ENCODE measurements around the gene COL5A1. TPM values are rescaled to one million over a fixed set of nuclear protein-coding genes. Genes with fewer than 3 reads are reported as not detected.

Gene COL5A1
- total and polyA plus RNA-seq, 2 experiments from 2014 or later = 2.5 to 13.1 TPM

GRCh38 chr9:134694368-134694665 is 52.7 kb downstream of the COL5A1 start (continued):
- TF ChIP-seq ZNF462 (CRISPR knock-in tag; IDR thresholded peaks at IDR 0.05) = no peak
- TF ChIP-seq REST (IDR thresholded peaks at IDR 0.05; ENCODE audit: unreplicated experiment) = no peak
- no peak for TF ChIP-seq STAT1 (IDR thresholded peaks at IDR 0.05; ENCODE audit: unreplicated experiment)
- TF ChIP-seq NANOG (IDR thresholded peaks at IDR 0.05; ENCODE audit: borderline replicate concordance) = no peak
- TF ChIP-seq EZH2 (IDR thresholded peaks at IDR 0.05; ENCODE audit: low read depth, unreplicated experiment) = no peak
- no peak for TF ChIP-seq ZNF114 (CRISPR knock-in tag; IDR thresholded peaks at IDR 0.05)

- DNase-seq (ENCODE audit: low spot score) = no peak
- H3K79me2 ChIP-seq (replicated peaks; ENCODE audit: insufficient read depth) = no peaks in the 10 kb centered on the region
- no peaks in the 10 kb centered on the region for H3K36me3 Mint-ChIP-seq (ENCODE audit: low read depth)
These were observed 53.1 kb downstream of the COL5A1 start for GRCh38 chr9:134694714-134695113.

More at GRCh38 chr9:134694714-134695113, 53.1 kb downstream of the COL5A1 start:
- no peak overlapping the region for H2AFZ ChIP-seq
- H3K27me3 ChIP-seq (ENCODE audit: insufficient read depth) = no peaks in the 10 kb centered on the region
- TF ChIP-seq POLR2AphosphoS5 (IDR thresholded peaks at IDR 0.05; ENCODE audit: low read depth) (no peak), ZNF114 (CRISPR knock-in tag; IDR thresholded peaks at IDR 0.05) (no peak), JUNB (IDR thresholded peaks at IDR 0.05; ENCODE audit: unreplicated experiment) (no peak), ZNF331 (CRISPR knock-in tag; IDR thresholded peaks at IDR 0.05; ENCODE audit: low read depth) (no peak), EZH2 (IDR thresholded peaks at IDR 0.05; ENCODE audit: low read depth, unreplicated experiment) (no peak)
- H3F3A ChIP-seq (replicated peaks; ENCODE audit: low read depth) = no peaks in the 10 kb centered on the region
- ATAC-seq = no peak
- H3K4me3 ChIP-seq = no peak overlapping the region
- Mint-ChIP-seq H3K27me3 (ENCODE audit: insufficient read depth, low read depth, poor library complexity) (peaks cover 6% of the 10 kb centered on the region), H3K4me1 (peaks cover 5% of the 10 kb centered on the region; the same call in 2 of the 3 replicates), H3K4me3 (no peak overlapping the region), H3K9me3 (no peaks in the 10 kb centered on the region), H3K27ac (no peak overlapping the region)
- no peaks in the 10 kb centered on the region for H3K36me3 ChIP-seq (ENCODE audit: insufficient read depth)
- H3K27ac ChIP-seq (ENCODE audit: low read depth) = no peak overlapping the region
- no peaks in the 10 kb centered on the region for H4K20me1 ChIP-seq (replicated peaks; ENCODE audit: insufficient read depth)
- no peak overlapping the region for H3K4me2 ChIP-seq
- no peaks in the 10 kb centered on the region for H3K9me2 ChIP-seq (ENCODE audit: insufficient read depth)
- no peaks in the 10 kb centered on the region; the same call in 1 of the 2 replicates for H3K4me1 ChIP-seq (ENCODE audit: insufficient read depth)

All from GM23338 (cell line).